GM12878 (cell line): ENCODE measurements around the gene ZXDC. TPM values are rescaled to one million over a fixed set of nuclear protein-coding genes. Genes with fewer than 3 reads are reported as not detected.

Source experiments
- ATAC-seq: fragments of 200-7000 bp; cut with Tn5 transposase; 3 replicates; pipeline ENCODE4 v1.9.1; 2020; ENCODE audit warnings: mild to moderate bottlenecking, moderate library complexity
- BruUV-seq: library from RNA; stranded (reverse); fragments of 400-500 nt; replicated peaks from 2 replicates; lab custom pipeline; 2021; lab: Mats Ljungman, UMichigan
- CTCF ChIA-PET: fragments of 300-600 bp; sonication (Branson Sonifier 250); formaldehyde crosslinking; extraction: SDS; loops from one replicate; lab custom pipeline; 2021; ENCODE audit warnings: inconsistent platforms; lab: Yijun Ruan, JAX
- POLR2A ChIA-PET: fragments of 350-600 bp; formaldehyde crosslinking; extraction: SDS; loops from one replicate; lab custom pipeline; 2021; ENCODE audit warnings: inconsistent platforms; lab: Charles Lee
- RAD21 ChIA-PET: fragments of 300-600 bp; sonication (Branson Sonifier 250); formaldehyde crosslinking; loops from one replicate; lab custom pipeline; 2023; ENCODE audit warnings: antibody characterized with exemption; ENCODE audit not compliant: unreplicated experiment; lab: Charles Lee
- SMC1A ChIA-PET: fragments of 300-600 bp; sonication (Branson Sonifier 250); formaldehyde crosslinking; loops from one replicate; lab custom pipeline; 2023; ENCODE audit not compliant: unreplicated experiment, uncharacterized antibody; lab: Charles Lee
- DNase-seq: peaks from one replicate; pipeline ENCODE4 v3.0.0-alpha.2; 2011; ENCODE audit warnings: low read depth, low spot score
- FAIRE-seq: peaks from 3 replicates; lab custom pipeline; 2011; peaks lifted over from hg19 to GRCh38; lab: Jason Lieb, UNC
- H2AFZ ChIP-seq: 2 replicates; pipeline ENCODE4 v1.6.0; 2011; ENCODE audit warnings: low read depth, low read length, control low read depth; ENCODE audit not compliant: control insufficient read depth
- H3K27ac ChIP-seq: 2 replicates; pipeline ENCODE4 v1.5.1; 2011; ENCODE audit warnings: control low read depth; ENCODE audit not compliant: control insufficient read depth, insufficient read depth
- H3K27me3 ChIP-seq, 2 experiments: replicated peaks in 1 of 2; 2 replicates each; pipeline versions ENCODE4 v1.6.0 to v1.6.1; 2011; ENCODE audit warnings: low read length in 1 of 2; ENCODE audit not compliant: control insufficient read depth in 2 of 2, insufficient read depth in 2 of 2
- H3K36me3 ChIP-seq, 2 experiments: 2 replicates each; pipeline ENCODE4 v1.5.1; 2011; ENCODE audit warnings: low read length in 1 of 2; ENCODE audit not compliant: control insufficient read depth in 2 of 2, insufficient read depth in 2 of 2
- H3K4me1 ChIP-seq: 2 replicates; pipeline ENCODE4 v1.6.1; 2011; ENCODE audit warnings: mild to moderate bottlenecking, low read length, moderate library complexity, mixed read lengths; ENCODE audit not compliant: control insufficient read depth, insufficient read depth
- H3K4me2 ChIP-seq: 2 replicates; pipeline ENCODE4 v1.6.0; 2011; ENCODE audit warnings: control low read depth; ENCODE audit not compliant: control insufficient read depth, insufficient read depth
- H3K4me3 ChIP-seq: fragments of 200-600 bp; sonication (generic); 2 replicates; pipeline ENCODE4 v1.5.1; 2016
- H3K79me2 ChIP-seq: 2 replicates; pipeline ENCODE4 v1.6.0; 2011; ENCODE audit warnings: low read length; ENCODE audit not compliant: control insufficient read depth, insufficient read depth
- H3K9ac ChIP-seq: 2 replicates; pipeline ENCODE4 v1.8.0; 2011; ENCODE audit warnings: low read length, control low read depth, mixed read lengths; ENCODE audit not compliant: control insufficient read depth, insufficient read depth
- H3K9me3 ChIP-seq: replicated peaks from 3 replicates; pipeline ENCODE4 v1.5.1; 2011; ENCODE audit warnings: mild to moderate bottlenecking, low read length; ENCODE audit not compliant: control insufficient read depth, insufficient read depth
- H4K20me1 ChIP-seq: 2 replicates; pipeline ENCODE4 v1.6.0; 2011; ENCODE audit not compliant: control insufficient read depth, insufficient read depth
- MYB ChIP-seq: fragments of 150-350 bp; IDR thresholded peaks from 2 replicates; pipeline ENCODE4 v1.6.1; 2014; ENCODE audit warnings: mild to moderate bottlenecking, low read depth, low read length, borderline replicate concordance
- WGBS: methylation state at CpG from one replicate; pipeline ENCODE4 v1.1.6; 2016; ENCODE audit warnings: low lambda C conversion rate; ENCODE audit not compliant: insufficient replicate concordance, insufficient coverage; ENCODE audit errors: missing lambda C conversion rate; 5-methylcytosine and 5-hydroxymethylcytosine counted together
- in situ Hi-C: fragments of 300-500 bp; cut with MboI; formaldehyde crosslinking; loops from 9 replicates; pipeline ENCODE4 v1.14.3; 2018; ENCODE audit warnings: mixed read lengths
- intact Hi-C: fragments of 100-400 bp; cut with micrococcal nuclease; formaldehyde crosslinking; loops from one replicate; pipeline ENCODE4 v1.14.2; 2022; ENCODE audit not compliant: unreplicated experiment
- polyA plus RNA-seq, 11 experiments: library from polyadenylated mRNA; depleted of rRNA in 4 of 11; unstranded in 6 of 11; stranded (reverse) in 5 of 11; fragments of >200 nt; fragmentation: Nextera tagmentation in 4 of 11; fragmentation: Illumina TruSeq in 1 of 11; extraction: Ambion mirVana in 4 of 11; extraction: Trizol in 1 of 11; gene quantifications; 1 replicate in 1 of 11; 2 replicates in 10 of 11; pipeline versions ENCODE4 v1.2.1 to v1.2.3, GENCODE V29; 2011 to 2016; ENCODE audit warnings: inconsistent platforms in 2 of 11, missing spikeins in 2 of 11, low read depth in 1 of 11
- total RNA-seq, 4 experiments: library from RNA; depleted of rRNA in 3 of 4; stranded (reverse); fragments of >200 nt in 3 of 4; fragmentation: Illumina TruSeq in 1 of 4; extraction: Trizol in 1 of 4; gene quantifications; 2 replicates each; pipeline versions ENCODE4 v1.2.1 to v1.2.3, GENCODE V29; 2013 to 2021
- TF ChIP-seq, protein P1 (sequence below): fragments of 450-650 bp; IDR thresholded peaks from 2 replicates; pipeline ENCODE4 v1.6.1; 2014; ENCODE audit warnings: mild to moderate bottlenecking
- TF ChIP-seq, protein P2 (sequence below): fragments of 450-650 bp; formaldehyde crosslinking; IDR thresholded peaks from 2 replicates; pipeline ENCODE4 v1.4.0; 2020; ENCODE audit warnings: mild to moderate bottlenecking, moderate library complexity

The ZXDC gene
- total and polyA plus RNA-seq, 10 of the 15 experiments (the other 5 are each of a cell fraction or from before 2014, with no cell fraction given) = 0.72 to 15.3 (median 8.5) TPM

DNA sequence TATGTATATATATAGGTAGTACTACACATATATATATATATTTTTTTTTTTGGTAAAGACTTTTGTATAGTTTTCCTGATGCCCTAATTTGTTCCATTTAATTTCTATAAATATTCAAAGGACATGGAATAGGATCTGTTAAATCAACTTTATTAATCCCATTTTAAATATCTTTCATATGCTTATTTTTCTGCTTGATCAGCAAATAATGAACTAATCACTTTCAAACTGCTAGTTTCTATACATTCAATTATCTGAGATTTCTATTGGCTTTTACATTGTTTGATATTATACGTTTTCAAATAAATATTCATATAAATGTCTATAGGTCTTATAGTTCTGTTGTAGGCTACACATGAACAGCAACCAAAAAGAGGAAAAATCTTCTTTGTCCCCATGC lies 21.7 kb downstream of the ZXDC start:
- TF ChIP-seq, protein P1, sequence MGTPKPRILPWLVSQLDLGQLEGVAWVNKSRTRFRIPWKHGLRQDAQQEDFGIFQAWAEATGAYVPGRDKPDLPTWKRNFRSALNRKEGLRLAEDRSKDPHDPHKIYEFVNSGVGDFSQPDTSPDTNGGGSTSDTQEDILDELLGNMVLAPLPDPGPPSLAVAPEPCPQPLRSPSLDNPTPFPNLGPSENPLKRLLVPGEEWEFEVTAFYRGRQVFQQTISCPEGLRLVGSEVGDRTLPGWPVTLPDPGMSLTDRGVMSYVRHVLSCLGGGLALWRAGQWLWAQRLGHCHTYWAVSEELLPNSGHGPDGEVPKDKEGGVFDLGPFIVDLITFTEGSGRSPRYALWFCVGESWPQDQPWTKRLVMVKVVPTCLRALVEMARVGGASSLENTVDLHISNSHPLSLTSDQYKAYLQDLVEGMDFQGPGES = no peak
- TF ChIP-seq, protein P2, sequence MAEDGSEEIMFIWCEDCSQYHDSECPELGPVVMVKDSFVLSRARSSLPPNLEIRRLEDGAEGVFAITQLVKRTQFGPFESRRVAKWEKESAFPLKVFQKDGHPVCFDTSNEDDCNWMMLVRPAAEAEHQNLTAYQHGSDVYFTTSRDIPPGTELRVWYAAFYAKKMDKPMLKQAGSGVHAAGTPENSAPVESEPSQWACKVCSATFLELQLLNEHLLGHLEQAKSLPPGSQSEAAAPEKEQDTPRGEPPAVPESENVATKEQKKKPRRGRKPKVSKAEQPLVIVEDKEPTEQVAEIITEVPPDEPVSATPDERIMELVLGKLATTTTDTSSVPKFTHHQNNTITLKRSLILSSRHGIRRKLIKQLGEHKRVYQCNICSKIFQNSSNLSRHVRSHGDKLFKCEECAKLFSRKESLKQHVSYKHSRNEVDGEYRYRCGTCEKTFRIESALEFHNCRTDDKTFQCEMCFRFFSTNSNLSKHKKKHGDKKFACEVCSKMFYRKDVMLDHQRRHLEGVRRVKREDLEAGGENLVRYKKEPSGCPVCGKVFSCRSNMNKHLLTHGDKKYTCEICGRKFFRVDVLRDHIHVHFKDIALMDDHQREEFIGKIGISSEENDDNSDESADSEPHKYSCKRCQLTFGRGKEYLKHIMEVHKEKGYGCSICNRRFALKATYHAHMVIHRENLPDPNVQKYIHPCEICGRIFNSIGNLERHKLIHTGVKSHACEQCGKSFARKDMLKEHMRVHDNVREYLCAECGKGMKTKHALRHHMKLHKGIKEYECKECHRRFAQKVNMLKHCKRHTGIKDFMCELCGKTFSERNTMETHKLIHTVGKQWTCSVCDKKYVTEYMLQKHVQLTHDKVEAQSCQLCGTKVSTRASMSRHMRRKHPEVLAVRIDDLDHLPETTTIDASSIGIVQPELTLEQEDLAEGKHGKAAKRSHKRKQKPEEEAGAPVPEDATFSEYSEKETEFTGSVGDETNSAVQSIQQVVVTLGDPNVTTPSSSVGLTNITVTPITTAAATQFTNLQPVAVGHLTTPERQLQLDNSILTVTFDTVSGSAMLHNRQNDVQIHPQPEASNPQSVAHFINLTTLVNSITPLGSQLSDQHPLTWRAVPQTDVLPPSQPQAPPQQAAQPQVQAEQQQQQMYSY (CRISPR knock-in tag) = no peak
- no peak for TF ChIP-seq MYB
- H3K79me2 ChIP-seq = no peaks in the 10 kb centered on the region
- ATAC-seq (no peak), DNase-seq (no peak), FAIRE-seq (no peak)
- no peaks in the 10 kb centered on the region for H4K20me1 ChIP-seq
- no peak overlapping the region for H2AFZ ChIP-seq
- H3K9me3 ChIP-seq = no peaks in the 10 kb centered on the region
- H3K9ac ChIP-seq = no peak overlapping the region
- ChIA-PET POLR2A (no interaction called here), SMC1A (interaction anchor here (0.9 kb wide), 1 partner anchor 8 kb away, joined by 3 read pairs; no protein-coding TSS in a partner anchor), CTCF (no interaction called here), RAD21 (no interaction called here)
- 94% methylated on average over 1 of the region's 1 CpG for WGBS
- H3K27ac ChIP-seq = no peak overlapping the region
- H3K36me3 ChIP-seq = peaks cover 6 to 31% of the 10 kb centered on the region in 2 experiments
- no TSS peak for BruUV-seq
- H3K27me3 ChIP-seq = no peaks in the 10 kb centered on the region
- H3K4me2 ChIP-seq = no peak overlapping the region
- in situ Hi-C loops = no loop called here
- no peaks in the 10 kb centered on the region for H3K4me1 ChIP-seq
- intact Hi-C loops = no loop called here
- H3K4me3 ChIP-seq = no peak overlapping the region
